ENCODE results near the gene ALKBH2.

The ALKBH2 gene

GRCh38 chr12:109093022-109093918 is at the start of gene ALKBH2:
TSS of gene ALKBH2 (minus strand) at chr12:109093472. CDS start at chr12:109092786, 686 bp downstream.
- peak; percentile 75 for DNase-seq (ENCODE audit: extremely low read depth, low read depth)
- TF ChIP-seq CTCF (IDR thresholded peaks at IDR 0.05; ENCODE audit: low read depth, low read length), result peak; percentile 98

GRCh38 chr12:109140560-109140959 is 47.3 kb upstream of the ALKBH2 start:
- no peak for DNase-seq (ENCODE audit: extremely low read depth, low read depth)
- no peak for TF ChIP-seq CTCF (IDR thresholded peaks at IDR 0.05; ENCODE audit: low read depth, low read length)

GRCh38 chr12:109139791-109140190 is 46.5 kb upstream of the ALKBH2 start:
- no peak for TF ChIP-seq CTCF (IDR thresholded peaks at IDR 0.05; ENCODE audit: low read depth, low read length)

GRCh38 chr12:109139360-109139759 is 46.1 kb upstream of the ALKBH2 start:
- no peak for DNase-seq (ENCODE audit: extremely low read depth, low read depth)
- no peak for TF ChIP-seq CTCF (IDR thresholded peaks at IDR 0.05; ENCODE audit: low read depth, low read length)

More at GRCh38 chr12:109139791-109140190, 46.5 kb upstream of the ALKBH2 start:
- DNase-seq (ENCODE audit: extremely low read depth, low read depth), result no peak

GRCh38 chr12:109137055-109137454 is 43.8 kb upstream of the ALKBH2 start:
- DNase-seq (ENCODE audit: extremely low read depth, low read depth), result no peak
- no peak for TF ChIP-seq CTCF (IDR thresholded peaks at IDR 0.05; ENCODE audit: low read depth, low read length)

GRCh38 chr12:109134186-109134917 is 41.1 kb upstream of the ALKBH2 start:
- peak; percentile 73 for TF ChIP-seq CTCF (IDR thresholded peaks at IDR 0.05; ENCODE audit: low read depth, low read length)
- peak; percentile 67 for DNase-seq (ENCODE audit: extremely low read depth, low read depth)

All from AG09319 (cell line).